GM21515 (cell line): ENCODE results near the gene SAPCD2.
A peak's percentile ranks its signal among the peaks of the same experiment; 100 is the strongest.
"Not testable (repeated sequence)": the region's sequence is repeated elsewhere in the genome, so short reads cannot be mapped to it uniquely, and the experiment has no call there.

Source experiments
- ATAC-seq: cut with Tn5 transposase; IDR thresholded peaks from one replicate; pipeline ENCODE4 v1.9.1; 2021; ENCODE audit not compliant: unreplicated experiment

SAPCD2 gene

GRCh38 chr9:137070201-137070905 is at the start of gene SAPCD2:
Gene SAPCD2 (minus strand): TSS chr9:137070557. CDS start chr9:137070460, 97 bp downstream.
- ATAC-seq, result peak; percentile 57

- ATAC-seq, result not testable (repeated sequence)
These were observed 47.8 kb upstream of the SAPCD2 start for GRCh38 chr9:137118092-137118603.

GRCh38 chr9:137117269-137117731 is 46.9 kb upstream of the SAPCD2 start:
- no peak for ATAC-seq

GRCh38 chr9:137116728-137117127 is 46.4 kb upstream of the SAPCD2 start:
- ATAC-seq, result no peak

- no peak for ATAC-seq
These were observed 45.7 kb upstream of the SAPCD2 start for GRCh38 chr9:137116027-137116507.

- no peak for ATAC-seq
These were observed 45.2 kb upstream of the SAPCD2 start for GRCh38 chr9:137115394-137116026.

GRCh38 chr9:137114613-137115393 is 44.4 kb upstream of the SAPCD2 start, which contains the start of gene DPP7:
Gene DPP7 (minus strand): TSS chr9:137114733. CDS start chr9:137114713, 20 bp downstream.
- peak; percentile 60 for ATAC-seq

- ATAC-seq, result peak; percentile 24
These were observed 43.9 kb upstream of the SAPCD2 start for GRCh38 chr9:137114220-137114612.

GRCh38 chr9:137113385-137114159 is 43.2 kb upstream of the SAPCD2 start:
- ATAC-seq, result no peak

GRCh38 chr9:137112564-137113384 is 42.4 kb upstream of the SAPCD2 start:
- ATAC-seq, result no peak

GRCh38 chr9:137111788-137112563 is 41.6 kb upstream of the SAPCD2 start:
- ATAC-seq, result no peak

- ATAC-seq, result no peak
These were observed 40.8 kb upstream of the SAPCD2 start for GRCh38 chr9:137110911-137111787.

- ATAC-seq, result no peak
These were observed 40.0 kb upstream of the SAPCD2 start for GRCh38 chr9:137110147-137110910.

- ATAC-seq, result no peak
These were observed 39.1 kb upstream of the SAPCD2 start for GRCh38 chr9:137109250-137110146.

GRCh38 chr9:137108608-137109249 is 38.4 kb upstream of the SAPCD2 start:
- no peak for ATAC-seq

GRCh38 chr9:137107982-137108381 is 37.6 kb upstream of the SAPCD2 start:
- no peak for ATAC-seq
